GM21529 (cell line): Measurements from ENCODE around the gene HSPA12A.

Source experiments
- ATAC-seq: cut with Tn5 transposase; IDR thresholded peaks from one replicate; pipeline ENCODE4 v1.9.1; 2021; ENCODE audit not compliant: unreplicated experiment

HSPA12A gene

DNA sequence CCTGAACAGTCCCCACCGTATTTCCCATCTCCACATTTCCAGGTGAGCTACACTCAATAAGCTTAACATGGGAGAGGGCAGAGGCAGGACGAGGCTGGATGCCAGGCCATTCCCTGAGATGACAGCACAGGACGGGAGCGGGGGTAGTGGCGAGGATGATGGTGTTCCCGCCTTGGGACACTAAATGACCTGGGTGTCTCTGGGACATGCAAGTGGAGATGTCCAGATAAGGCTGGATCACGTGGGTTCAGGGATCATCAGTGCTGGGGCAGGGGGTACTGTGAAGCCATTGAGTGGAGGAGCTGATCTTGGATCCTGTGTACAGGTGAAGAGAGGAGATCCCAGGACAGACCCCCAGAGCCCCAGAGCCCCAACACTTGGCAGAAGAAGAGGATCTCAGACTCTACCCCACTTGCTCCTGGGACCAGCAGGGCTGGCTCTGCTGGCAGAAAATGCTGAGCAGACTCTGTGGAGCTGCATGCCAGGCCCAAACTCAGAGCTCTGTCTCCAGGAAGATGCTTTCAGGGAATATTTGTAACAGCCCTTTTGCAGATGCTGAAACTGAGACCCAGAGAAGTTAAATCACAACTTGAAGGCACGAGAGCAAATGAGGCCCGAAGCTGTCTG is 29.7 kb upstream of the HSPA12A start:
- ATAC-seq = no peak

DNA sequence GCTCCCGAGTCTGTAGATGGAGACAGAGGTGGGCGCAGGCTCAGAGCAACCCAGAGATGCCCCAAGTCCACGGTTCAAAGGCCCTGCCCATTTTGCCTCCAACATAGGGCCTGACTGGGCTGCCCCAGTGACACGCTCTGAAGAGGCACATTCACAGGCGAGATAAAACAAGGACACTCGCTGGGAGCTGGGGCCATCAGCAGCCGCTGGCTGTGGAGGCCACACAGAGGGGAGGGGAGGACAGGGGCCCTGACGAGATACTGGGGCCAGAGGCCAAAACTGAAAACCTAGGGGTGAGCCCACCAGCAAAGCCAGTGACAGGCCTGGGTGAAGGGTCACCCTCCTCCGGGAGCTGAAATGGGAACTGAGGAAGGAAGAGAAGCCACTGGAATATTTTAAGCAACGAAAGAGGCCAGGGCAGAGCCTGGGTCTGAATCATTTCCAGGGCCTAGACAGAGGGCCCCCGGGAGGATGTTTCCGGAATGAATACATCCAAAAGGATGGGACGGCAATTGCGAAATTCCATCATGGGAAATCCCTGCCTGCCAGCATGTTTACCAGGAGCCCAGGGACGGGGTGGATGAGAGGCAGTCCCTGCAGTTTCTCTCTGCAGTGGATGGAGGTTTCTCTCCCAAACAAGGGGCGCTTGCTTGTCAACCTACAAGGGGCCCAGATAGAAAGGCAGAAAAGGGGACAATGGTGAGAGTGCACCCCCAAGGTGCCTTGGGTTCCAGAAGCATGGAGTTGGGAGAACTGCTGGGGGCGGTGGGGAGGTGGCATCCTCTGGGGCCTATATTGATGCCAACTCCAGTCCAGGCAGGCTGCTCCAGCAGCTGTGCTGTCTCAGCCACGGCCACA is 29.0 kb upstream of the HSPA12A start:
- no peak for ATAC-seq

- ATAC-seq = no peak
Observed at GRCh38 chr10:116770281-116770680, 27.9 kb upstream of the HSPA12A start.

- no peak for ATAC-seq
Observed at GRCh38 chr10:116769791-116770190, 27.4 kb upstream of the HSPA12A start.

DNA sequence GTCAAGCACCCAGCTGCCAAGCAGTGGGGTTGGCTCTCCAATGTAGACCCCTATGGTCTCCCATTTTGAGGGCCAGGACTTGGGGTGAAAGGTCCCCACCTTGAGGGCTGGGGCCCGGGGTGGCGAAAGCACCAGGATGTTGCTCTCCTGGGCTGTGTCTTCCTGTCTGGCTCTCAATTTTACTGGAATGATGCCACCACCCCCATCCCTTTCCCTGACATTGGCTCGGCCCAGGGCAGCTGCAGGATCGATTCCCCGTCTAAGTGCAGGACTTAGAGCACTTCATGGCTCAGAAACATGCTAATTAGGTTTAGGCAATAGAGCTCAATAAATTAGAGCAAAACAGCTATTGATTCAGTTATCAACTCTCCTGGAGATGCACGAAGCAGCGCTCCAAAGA is 27.0 kb upstream of the HSPA12A start:
- no peak for ATAC-seq

GRCh38 chr10:116768786-116769185 is 26.4 kb upstream of the HSPA12A start:
- ATAC-seq = no peak

DNA sequence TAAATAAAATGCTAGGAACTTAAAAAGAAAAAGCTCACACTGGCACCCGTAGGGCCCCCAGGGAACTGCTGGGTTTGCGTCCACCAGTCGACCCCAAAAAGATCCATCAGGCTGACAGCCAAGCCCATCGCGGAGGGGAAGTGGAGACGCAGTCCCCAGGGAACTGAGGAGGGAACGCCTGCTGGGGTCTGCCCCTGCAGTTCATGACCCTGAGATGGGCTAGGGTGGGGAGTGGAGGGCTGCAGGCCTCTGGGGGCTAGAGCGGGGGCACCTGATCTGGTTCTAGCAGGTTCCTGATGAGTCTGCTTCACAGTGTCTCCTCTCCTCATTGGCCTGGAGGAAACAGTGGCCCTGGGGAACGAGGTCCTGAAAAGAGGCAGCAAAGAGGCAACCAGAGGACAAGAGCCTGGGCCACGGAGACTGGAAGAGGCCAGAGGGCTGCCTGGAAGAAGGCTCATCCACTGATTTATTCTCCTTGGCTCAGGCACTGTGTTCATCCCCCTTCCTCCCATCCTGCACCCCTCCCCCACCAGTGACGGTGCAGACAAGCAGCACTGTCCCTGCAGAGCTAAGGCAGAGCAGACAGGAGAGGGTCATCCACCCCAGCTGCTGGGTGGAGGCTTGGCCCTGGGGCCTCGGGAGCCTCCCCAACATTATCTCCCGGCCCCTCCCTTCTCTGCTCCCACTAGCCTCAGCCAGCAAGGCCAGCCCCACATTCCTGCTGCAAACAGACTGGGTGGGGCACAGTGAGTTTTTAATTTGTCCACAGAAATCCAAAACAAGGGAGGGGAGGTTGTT is 24.7 kb upstream of the HSPA12A start:
- ATAC-seq = no peak

GRCh38 chr10:116766241-116766827 is 24.0 kb upstream of the HSPA12A start:
- no peak for ATAC-seq

DNA sequence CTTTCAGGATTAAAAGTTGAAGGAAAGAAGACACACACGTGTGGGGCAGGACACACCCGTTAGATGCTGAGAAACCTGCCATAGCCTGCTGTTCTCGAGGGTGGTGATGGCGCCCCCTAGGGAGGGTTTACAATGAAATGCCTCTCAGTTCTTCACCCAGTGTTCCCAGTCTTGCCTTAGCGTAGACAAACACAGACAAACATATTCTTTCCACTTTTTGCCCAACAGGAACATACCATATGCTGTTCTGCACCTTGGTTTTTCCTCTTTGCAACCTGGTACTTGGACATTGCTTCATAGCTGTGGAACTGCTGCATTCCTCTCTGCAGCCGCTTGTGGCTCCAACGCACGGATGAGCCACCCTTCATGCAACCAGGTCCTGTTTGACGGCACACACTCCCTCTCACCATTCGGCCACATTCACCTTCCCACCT is 23.3 kb upstream of the HSPA12A start:
- ATAC-seq = no peak

- no peak for ATAC-seq
Observed at GRCh38 chr10:116764979-116765378, 22.6 kb upstream of the HSPA12A start.

DNA sequence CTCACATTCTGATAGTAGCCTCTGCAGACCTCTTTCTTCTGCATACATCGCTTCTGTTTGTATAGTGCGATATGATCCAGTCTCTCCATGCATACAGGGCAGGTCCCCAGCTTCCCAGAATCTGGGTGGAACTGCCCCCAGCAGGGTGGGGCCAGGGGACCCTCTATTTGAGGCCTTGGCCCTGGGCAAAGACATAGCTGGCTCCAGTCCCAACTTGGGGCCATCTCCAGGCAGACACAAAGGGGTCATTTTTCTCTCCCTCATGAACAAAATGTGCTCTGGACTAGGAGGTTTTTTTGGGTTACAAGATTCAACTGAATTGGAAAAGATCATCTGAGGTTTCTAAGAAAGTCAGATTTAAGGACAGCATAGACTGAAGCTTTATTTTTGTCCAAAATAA is 21.1 kb upstream of the HSPA12A start:
- ATAC-seq = no peak

DNA sequence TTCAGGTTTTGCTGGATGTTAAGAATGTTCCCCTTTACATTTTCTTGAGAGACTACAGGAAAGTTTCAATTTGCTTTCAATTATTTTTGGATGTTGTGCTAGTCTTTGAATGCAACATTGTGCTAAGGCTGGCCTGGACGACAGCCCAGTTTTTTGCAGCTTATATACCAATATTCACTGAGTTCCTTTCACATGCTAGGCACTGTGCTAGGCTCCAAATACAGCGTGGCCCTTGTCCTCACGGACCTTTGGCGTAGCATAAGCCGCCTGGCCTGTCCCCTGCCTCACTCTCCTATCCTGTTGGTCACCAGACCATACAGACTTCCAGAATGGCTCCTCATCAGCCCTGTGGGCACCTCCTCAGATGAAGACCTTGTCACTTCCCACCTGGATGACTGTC is 19.5 kb upstream of the HSPA12A start:
- ATAC-seq = no peak

GRCh38 chr10:116760919-116761318 is 18.6 kb upstream of the HSPA12A start:
- ATAC-seq = no peak

DNA sequence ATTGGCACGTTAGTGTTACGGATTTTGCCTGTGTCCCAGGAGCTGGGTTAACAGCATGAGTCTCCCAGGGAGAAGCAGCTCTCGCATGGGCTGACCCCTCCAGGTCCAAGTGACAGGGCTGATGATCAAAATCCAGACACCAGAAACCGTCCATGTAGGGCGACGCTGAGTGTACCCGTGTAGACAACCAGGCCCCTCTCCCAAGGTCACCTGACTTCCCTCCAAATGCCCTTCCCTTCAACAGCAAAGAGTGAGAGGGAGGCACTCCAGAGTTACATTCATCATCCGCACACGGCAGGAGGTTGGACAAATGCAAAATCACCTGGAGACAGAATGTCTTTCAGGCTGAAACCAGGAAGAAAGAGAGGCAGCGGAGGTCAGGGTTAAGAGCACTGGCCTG is 14.9 kb upstream of the HSPA12A start:
- ATAC-seq = no peak

DNA sequence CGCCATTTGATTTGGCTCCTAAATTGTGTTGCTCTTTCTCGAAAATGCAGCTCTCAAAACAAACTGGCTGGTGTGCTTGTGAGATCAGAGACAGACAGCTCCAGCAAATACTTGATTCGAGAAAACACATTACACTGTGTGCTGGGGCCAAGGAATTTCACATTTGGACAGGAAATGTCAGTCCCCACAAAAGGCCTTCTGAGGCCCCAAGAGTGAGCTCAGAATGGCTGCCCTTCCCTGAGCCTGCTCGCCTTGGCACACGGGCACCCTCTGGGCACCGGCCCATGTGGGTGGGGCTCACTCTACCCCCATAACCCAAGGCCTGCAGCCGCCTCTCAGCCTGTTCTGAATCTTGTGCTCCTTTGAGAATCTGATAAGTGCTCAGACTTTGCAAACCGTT is 13.9 kb upstream of the HSPA12A start:
- ATAC-seq = no peak

GRCh38 chr10:116753759-116754158 is 11.4 kb upstream of the HSPA12A start:
- no peak for ATAC-seq

DNA sequence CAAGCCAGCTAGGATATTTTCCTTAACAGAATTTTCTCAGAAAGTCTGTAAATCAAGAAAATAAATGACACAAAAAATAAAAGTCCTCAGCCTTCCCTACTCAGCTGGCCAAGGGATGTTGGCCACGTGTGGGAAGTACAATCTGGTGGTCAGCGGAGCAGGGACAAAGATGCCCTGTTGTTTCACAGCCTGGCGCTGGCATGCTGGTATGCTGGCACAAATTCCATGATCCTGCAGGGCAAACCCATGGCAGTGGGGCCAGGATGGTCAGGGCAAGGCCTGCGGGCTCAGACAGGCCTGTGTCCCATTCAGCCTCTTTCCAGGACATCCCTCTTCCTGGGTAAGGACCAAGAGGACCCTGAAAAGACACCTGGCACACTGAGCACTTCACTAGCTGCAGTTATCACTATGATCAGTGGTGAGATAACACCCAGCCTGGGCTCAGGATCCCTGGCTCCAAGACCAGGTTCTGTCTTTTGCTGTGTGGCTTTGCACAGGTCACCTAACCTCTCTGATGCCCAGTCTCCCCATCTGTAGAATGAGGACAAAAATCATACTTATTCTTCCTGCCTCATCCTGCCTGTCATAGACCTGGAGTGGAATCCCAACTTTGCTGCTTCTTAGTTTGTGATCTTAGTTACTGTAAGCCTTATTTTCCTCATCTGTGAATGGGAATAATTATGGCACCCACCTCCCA is 10.8 kb upstream of the HSPA12A start:
- no peak for ATAC-seq

DNA sequence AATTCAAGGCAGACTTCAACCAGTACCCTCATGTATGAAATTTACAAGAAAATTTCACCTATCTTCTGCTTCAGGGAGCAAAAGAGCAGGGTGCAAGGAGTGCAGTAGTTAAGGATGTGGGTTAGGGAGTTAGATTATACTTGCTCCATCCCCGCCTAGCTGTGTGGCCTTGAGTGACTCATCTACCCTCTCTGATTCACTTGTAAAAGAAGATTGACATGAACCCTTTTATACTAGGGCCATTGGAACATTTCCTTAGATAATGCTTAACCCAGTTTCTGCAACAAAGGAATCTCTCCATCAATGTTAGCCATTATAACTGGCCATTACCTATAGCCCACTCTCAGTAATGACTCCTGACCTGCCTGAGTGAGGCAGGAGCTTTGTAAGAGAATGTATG is 10.2 kb upstream of the HSPA12A start:
- no peak for ATAC-seq

- no peak for ATAC-seq
Observed at GRCh38 chr10:116748471-116748870, 6.1 kb upstream of the HSPA12A start.

DNA sequence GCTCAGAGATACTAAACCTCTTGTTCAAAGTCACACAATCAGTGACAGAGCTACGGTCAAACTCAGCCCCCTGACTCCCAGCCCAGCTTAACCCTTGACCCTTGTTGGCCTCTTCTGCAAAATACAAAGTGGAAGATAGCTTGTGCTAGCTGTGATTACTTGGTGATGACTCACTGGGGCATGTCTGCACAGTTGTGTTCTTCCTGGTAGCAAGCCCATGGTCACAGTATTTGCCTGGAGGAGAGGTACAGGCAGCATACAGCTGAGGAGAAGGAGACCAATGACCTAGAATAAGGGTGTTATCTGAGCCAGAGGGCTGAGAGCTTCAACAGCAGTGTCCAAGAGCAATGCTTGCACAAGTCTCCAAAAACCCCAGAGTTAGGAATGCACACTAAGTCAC is 5.7 kb upstream of the HSPA12A start:
- ATAC-seq = no peak

DNA sequence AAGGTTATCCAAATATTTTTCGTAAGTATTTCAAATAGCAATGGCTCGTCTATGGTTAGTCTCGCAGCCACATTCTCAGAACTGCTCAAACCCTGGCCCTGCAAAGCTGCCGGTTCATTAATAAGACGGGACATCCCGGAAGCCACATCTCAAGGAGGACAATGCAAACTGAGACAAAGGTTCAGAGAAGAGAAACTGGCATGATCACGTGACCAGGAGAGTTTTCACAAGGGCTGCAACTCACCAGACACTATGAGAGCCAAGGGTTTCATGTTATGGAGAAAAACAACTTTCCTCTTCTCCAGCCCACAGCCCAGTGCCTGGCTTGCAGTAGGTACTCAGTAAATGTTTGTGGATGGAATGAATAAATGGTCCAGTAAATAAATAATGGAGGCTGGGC is 5.0 kb upstream of the HSPA12A start:
- no peak for ATAC-seq
